DOHH2 (cell line): Measurements from ENCODE around the gene TACR1.
A peak's percentile ranks its signal among the peaks of the same experiment; 100 is the strongest.

Experiments used
- H3F3A ChIP-seq: fragments of 200-600 bp; sonication (generic), shearing (Covaris generic); 2 replicates; pipeline ENCODE4 v1.6.0; 2016; ENCODE audit warnings: antibody characterized with exemption, mild to moderate bottlenecking; ENCODE audit not compliant: control insufficient read depth, insufficient read depth
- H3K27ac ChIP-seq: fragments of 200-600 bp; sonication (generic); 2 replicates; pipeline ENCODE4 v1.5.1; 2014; ENCODE audit warnings: low read depth, mild to moderate bottlenecking, low read length, moderate library complexity
- H3K27me3 ChIP-seq: fragments of 200-600 bp; sonication (generic); 2 replicates; pipeline ENCODE4 v1.6.1; 2014; ENCODE audit warnings: mild to moderate bottlenecking, low read length, mixed read lengths; ENCODE audit not compliant: control insufficient read depth
- H3K36me3 ChIP-seq: fragments of 200-600 bp; sonication (generic); 2 replicates; pipeline ENCODE4 v1.6.1; 2014; ENCODE audit warnings: mild to moderate bottlenecking, low read length, moderate library complexity, mixed read lengths; ENCODE audit not compliant: control insufficient read depth
- H3K4me1 ChIP-seq: fragments of 200-600 bp; sonication (generic); 2 replicates; pipeline ENCODE4 v1.6.1; 2014; ENCODE audit warnings: mild to moderate bottlenecking, low read length, mixed read lengths; ENCODE audit not compliant: control insufficient read depth
- H3K4me2 ChIP-seq: fragments of 200-600 bp; sonication (generic); 2 replicates; pipeline ENCODE4 v1.6.0; 2014; ENCODE audit warnings: mild to moderate bottlenecking, low read length, moderate library complexity
- H3K4me3 ChIP-seq: fragments of 200-600 bp; sonication (generic); 2 replicates; pipeline ENCODE4 v1.5.1; 2014; ENCODE audit warnings: mild to moderate bottlenecking, low read length, mixed read lengths
- H3K79me2 ChIP-seq: fragments of 200-600 bp; sonication (generic); 2 replicates; pipeline ENCODE4 v1.6.1; 2014; ENCODE audit warnings: mild to moderate bottlenecking, low read length, mixed read lengths; ENCODE audit not compliant: control insufficient read depth
- H3K9me2 ChIP-seq: fragments of 200-600 bp; sonication (generic); replicated peaks from 2 replicates; pipeline ENCODE4 v1.6.1; 2014; ENCODE audit warnings: mild to moderate bottlenecking, low read length, mixed read lengths; ENCODE audit not compliant: control insufficient read depth
- H3K9me3 ChIP-seq: fragments of 200-600 bp; sonication (generic); 2 replicates; pipeline ENCODE4 v1.6.1; 2014; ENCODE audit warnings: antibody characterized with exemption, low read length, mixed read lengths; ENCODE audit not compliant: control insufficient read depth, insufficient read depth
- H4K20me1 ChIP-seq: fragments of 200-600 bp; sonication (generic); 2 replicates; pipeline ENCODE4 v1.6.0; 2014; ENCODE audit warnings: low read depth, mild to moderate bottlenecking, antibody characterized with exemption, low read length, moderate library complexity; ENCODE audit not compliant: control insufficient read depth, insufficient read depth
- EZH2phosphoT487 ChIP-seq: fragments of 200-600 bp; sonication (generic); IDR thresholded peaks from 2 replicates; pipeline ENCODE4 v1.6.1; 2017; ENCODE audit warnings: borderline replicate concordance, mild to moderate bottlenecking, antibody characterized with exemption, low read length, moderate library complexity, mixed read lengths
- TF ChIP-seq, protein P1 (sequence below): fragments of 200-600 bp; sonication (generic); IDR thresholded peaks from one replicate; pipeline ENCODE4 v1.5.1; 2014; ENCODE audit warnings: antibody characterized with exemption, mild to moderate bottlenecking, low read depth, low read length; ENCODE audit not compliant: poor library complexity, severe bottlenecking

The TACR1 gene

DNA sequence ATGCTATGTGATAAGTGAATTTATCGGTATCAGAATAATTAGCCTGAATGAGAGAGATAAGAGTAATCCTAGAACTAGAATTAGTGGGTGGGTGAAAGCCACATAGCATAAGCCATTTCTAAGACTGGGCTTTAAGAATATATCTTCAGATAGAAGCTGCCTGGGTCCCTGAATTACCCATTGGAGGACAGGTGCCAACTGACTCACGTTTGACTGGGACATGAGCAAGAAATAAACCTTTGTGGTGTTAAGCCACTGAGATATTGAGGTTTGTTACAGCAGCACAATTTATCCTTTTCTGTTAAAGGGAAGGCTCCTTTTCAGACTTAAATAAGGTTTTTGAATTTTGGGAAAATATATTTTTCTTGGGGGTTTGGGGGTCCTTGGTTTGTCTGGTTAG lies 145.0 kb downstream of the TACR1 start:
- Histone ChIP-seq H3K27ac (no peak overlapping the region), H3K9me3 (no peaks in the 10 kb centered on the region), H3K4me1 (no peaks in the 10 kb centered on the region), H4K20me1 (no peaks in the 10 kb centered on the region), H3K4me3 (no peak overlapping the region), H3K36me3 (no peaks in the 10 kb centered on the region), H3K27me3 (0 out of 2 replicates have a peak, but pooled peaks cover 2% of the 10 kb centered on the region), H3K79me2 (no peaks in the 10 kb centered on the region), H3K9me2 (no peaks in the 10 kb centered on the region), H3K4me2 (no peak overlapping the region), H3F3A (no peaks in the 10 kb centered on the region)
- TF ChIP-seq, protein P1, sequence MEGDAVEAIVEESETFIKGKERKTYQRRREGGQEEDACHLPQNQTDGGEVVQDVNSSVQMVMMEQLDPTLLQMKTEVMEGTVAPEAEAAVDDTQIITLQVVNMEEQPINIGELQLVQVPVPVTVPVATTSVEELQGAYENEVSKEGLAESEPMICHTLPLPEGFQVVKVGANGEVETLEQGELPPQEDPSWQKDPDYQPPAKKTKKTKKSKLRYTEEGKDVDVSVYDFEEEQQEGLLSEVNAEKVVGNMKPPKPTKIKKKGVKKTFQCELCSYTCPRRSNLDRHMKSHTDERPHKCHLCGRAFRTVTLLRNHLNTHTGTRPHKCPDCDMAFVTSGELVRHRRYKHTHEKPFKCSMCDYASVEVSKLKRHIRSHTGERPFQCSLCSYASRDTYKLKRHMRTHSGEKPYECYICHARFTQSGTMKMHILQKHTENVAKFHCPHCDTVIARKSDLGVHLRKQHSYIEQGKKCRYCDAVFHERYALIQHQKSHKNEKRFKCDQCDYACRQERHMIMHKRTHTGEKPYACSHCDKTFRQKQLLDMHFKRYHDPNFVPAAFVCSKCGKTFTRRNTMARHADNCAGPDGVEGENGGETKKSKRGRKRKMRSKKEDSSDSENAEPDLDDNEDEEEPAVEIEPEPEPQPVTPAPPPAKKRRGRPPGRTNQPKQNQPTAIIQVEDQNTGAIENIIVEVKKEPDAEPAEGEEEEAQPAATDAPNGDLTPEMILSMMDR = no peak
- no peak for TF ChIP-seq EZH2phosphoT487

DNA sequence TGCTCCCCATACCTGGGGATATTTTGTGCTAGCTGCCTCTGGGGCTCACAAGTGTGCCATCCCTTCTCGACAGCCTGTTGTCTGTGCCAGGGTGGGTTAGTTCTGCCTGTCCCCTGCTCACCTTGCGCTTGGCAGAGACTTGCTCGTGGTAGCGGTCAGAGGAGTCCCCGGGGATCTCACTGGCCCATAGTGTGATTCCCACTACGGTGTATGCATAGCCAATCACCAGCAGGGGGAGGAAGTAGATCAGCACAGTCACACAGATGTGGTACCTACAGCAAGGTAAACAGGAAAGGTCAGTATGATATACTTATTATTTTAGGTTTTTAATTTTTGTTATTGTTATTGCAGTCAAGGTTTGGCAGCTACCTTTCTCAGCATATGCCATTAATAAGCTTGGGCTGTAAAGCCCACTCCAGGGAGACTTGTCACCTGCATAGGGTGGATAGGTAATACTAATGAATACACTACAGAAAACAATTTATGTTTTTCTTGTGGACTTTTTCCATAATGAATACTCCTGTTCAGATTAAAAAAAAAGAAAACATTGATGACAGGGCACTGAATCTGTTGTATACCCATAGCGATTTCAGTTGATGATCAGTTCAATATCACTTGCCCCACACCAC lies 145.7 kb downstream of the TACR1 start:
- Histone ChIP-seq H3K4me1 (no peaks in the 10 kb centered on the region), H3K79me2 (no peaks in the 10 kb centered on the region), H3K9me2 (no peaks in the 10 kb centered on the region), H3F3A (no peaks in the 10 kb centered on the region), H3K36me3 (no peaks in the 10 kb centered on the region), H3K9me3 (no peaks in the 10 kb centered on the region), H3K4me2 (no peak overlapping the region), H3K27ac (no peak overlapping the region), H3K27me3 (0 out of 2 replicates have a peak, but pooled peaks cover 2% of the 10 kb centered on the region), H3K4me3 (no peak overlapping the region), H4K20me1 (no peaks in the 10 kb centered on the region)
- TF ChIP-seq, protein P1 = peak; percentile 63
- TF ChIP-seq EZH2phosphoT487 = no peak

DNA sequence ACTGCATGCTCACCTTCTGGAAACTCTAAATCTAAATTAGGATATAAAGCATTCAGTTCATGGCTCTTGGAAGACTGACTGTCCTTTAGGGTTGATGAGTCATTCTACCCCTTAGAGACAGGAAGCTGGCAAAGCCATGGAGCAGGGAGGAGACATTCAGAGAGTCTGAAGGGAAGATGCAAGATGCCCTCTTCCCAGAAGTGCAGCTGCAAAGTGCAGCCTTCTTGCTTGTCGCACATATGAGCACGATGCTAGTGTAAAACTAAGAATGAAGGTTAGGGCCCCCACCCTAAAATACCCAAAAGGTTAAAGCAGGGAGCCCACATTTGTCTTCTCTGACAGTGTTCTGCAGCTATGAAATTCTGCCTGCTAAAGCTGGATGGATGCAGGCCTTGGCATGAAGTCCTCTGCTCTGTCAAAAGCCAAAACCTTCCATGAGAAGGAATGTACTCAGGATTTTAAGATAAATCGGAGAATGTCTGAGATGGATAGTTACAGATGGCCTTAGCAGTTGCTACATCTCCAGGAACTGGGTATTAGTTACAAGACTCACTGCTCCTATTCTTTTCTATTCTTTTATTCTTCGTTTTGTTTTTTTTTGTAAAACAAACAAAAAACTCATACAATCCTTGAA lies 151.2 kb downstream of the TACR1 start:
- Histone ChIP-seq H4K20me1 (no peaks in the 10 kb centered on the region), H3K36me3 (no peaks in the 10 kb centered on the region), H3K9me2 (no peaks in the 10 kb centered on the region), H3K27ac (no peak overlapping the region), H3K4me2 (no peak overlapping the region), H3K4me1 (no peaks in the 10 kb centered on the region), H3K9me3 (no peaks in the 10 kb centered on the region), H3K4me3 (no peak overlapping the region), H3K79me2 (no peaks in the 10 kb centered on the region), H3K27me3 (no peaks in the 10 kb centered on the region; the same call in 1 of the 2 replicates), H3F3A (no peaks in the 10 kb centered on the region)
- TF ChIP-seq, protein P1 = no peak
- no peak for TF ChIP-seq EZH2phosphoT487
